SU-DHL-6 (cell line): ENCODE measurements around the gene FANCL.

Experiments used
- EZH2phosphoT487 ChIP-seq: fragments of 200-600 bp; sonication (generic), shearing (Covaris generic); conservative IDR thresholded peaks from 2 replicates; pipeline ENCODE4 v1.6.1; 2018; ENCODE audit warnings: mild to moderate bottlenecking, antibody characterized with exemption, low read length, moderate library complexity, mixed read lengths
- TF ChIP-seq, protein P1 (sequence below): fragments of 200-600 bp; sonication (generic); IDR thresholded peaks from one replicate; pipeline ENCODE4 v1.5.1; 2017; ENCODE audit warnings: antibody characterized with exemption, mild to moderate bottlenecking, low read length, moderate library complexity; ENCODE audit not compliant: insufficient read depth, poor library complexity, severe bottlenecking

DNA sequence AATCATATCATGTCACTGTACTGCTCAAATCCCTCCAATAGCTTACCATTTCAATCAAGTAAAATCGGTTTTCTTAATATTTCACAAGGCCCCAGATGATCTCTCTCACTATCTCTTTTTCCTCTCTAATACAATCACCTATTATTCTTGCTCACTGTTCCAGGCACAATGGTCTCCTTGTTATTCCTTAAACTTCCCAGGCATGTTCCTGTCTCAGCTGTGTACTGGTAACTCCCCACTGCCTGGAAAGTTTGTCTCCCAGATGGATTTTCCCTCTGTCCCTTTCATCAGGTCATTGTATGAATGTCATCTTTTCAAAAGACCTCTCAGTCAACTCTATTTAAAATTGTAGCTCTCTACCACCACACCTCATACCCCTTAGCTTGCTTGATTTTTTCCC is 30.7 kb upstream of the FANCL start:
- TF ChIP-seq, protein P1, sequence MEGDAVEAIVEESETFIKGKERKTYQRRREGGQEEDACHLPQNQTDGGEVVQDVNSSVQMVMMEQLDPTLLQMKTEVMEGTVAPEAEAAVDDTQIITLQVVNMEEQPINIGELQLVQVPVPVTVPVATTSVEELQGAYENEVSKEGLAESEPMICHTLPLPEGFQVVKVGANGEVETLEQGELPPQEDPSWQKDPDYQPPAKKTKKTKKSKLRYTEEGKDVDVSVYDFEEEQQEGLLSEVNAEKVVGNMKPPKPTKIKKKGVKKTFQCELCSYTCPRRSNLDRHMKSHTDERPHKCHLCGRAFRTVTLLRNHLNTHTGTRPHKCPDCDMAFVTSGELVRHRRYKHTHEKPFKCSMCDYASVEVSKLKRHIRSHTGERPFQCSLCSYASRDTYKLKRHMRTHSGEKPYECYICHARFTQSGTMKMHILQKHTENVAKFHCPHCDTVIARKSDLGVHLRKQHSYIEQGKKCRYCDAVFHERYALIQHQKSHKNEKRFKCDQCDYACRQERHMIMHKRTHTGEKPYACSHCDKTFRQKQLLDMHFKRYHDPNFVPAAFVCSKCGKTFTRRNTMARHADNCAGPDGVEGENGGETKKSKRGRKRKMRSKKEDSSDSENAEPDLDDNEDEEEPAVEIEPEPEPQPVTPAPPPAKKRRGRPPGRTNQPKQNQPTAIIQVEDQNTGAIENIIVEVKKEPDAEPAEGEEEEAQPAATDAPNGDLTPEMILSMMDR = no peak
- TF ChIP-seq EZH2phosphoT487 = no peak
